Measurements from ENCODE around the gene CSRNP3. TPM values are rescaled to one million over a fixed set of nuclear protein-coding genes. Genes with fewer than 3 reads are reported as not detected.

CSRNP3 gene
- total and polyA plus RNA-seq, 2 donors (not counting 3 experiments of a cell fraction or from before 2014, with no cell fraction given): not detected

DNA sequence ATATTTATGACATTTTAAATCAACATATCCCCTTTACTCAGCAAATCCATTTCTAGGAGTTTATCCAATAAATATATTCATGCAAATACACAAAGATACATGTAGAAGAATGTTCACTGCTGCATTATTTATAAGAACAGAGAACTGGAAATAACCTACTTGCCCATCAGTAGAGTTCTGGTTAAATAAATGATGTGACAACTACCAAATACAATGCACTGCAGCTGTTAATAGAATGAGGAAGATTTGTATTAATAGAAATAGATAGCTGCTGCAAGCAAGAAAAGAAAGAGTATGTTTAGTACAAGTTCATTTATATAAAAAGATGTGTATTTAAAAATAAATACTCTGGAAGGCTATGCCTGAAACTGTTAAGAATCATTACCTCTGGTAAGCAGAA lies 49.3 kb upstream of the CSRNP3 start:
- BruUV-seq (replicated peaks): no TSS peak
- no peaks in the 10 kb centered on the region for H3K4me1 ChIP-seq (ENCODE audit: control insufficient read depth, extremely low read depth, insufficient read depth, low read length)
- no peak for TF ChIP-seq GATA2 (IDR thresholded peaks at IDR 0.05; ENCODE audit: insufficient read depth, insufficient read length, low read depth, low read length)
- TF ChIP-seq, protein P1, sequence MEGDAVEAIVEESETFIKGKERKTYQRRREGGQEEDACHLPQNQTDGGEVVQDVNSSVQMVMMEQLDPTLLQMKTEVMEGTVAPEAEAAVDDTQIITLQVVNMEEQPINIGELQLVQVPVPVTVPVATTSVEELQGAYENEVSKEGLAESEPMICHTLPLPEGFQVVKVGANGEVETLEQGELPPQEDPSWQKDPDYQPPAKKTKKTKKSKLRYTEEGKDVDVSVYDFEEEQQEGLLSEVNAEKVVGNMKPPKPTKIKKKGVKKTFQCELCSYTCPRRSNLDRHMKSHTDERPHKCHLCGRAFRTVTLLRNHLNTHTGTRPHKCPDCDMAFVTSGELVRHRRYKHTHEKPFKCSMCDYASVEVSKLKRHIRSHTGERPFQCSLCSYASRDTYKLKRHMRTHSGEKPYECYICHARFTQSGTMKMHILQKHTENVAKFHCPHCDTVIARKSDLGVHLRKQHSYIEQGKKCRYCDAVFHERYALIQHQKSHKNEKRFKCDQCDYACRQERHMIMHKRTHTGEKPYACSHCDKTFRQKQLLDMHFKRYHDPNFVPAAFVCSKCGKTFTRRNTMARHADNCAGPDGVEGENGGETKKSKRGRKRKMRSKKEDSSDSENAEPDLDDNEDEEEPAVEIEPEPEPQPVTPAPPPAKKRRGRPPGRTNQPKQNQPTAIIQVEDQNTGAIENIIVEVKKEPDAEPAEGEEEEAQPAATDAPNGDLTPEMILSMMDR (IDR thresholded peaks at IDR 0.05; ENCODE audit: extremely low read depth in 1 of 2, insufficient read depth in 1 of 2, low read depth in 1 of 2, low read length in 2 of 2): no peak
- no peak for TF ChIP-seq POLR2A (IDR thresholded peaks at IDR 0.05; ENCODE audit: low read depth, low read length)
- TF ChIP-seq POLR2AphosphoS5 (IDR thresholded peaks at IDR 0.05; ENCODE audit: insufficient read depth, low read depth, low read length): no peak
- TF ChIP-seq JUN (IDR thresholded peaks at IDR 0.05; ENCODE audit: borderline replicate concordance, insufficient read depth, insufficient read length, low read depth): no peak
- no peak for TF ChIP-seq MAX (IDR thresholded peaks at IDR 0.05; ENCODE audit: insufficient read depth, insufficient read length)
- TF ChIP-seq EZH2 (IDR thresholded peaks at IDR 0.05; ENCODE audit: borderline replicate concordance, low read depth, low read length, severe bottlenecking): no peak
- TF ChIP-seq MYC (IDR thresholded peaks at IDR 0.05; ENCODE audit: low read depth, low read length): no peak
- TF ChIP-seq FOS (IDR thresholded peaks at IDR 0.05; ENCODE audit: borderline replicate concordance, insufficient read depth, low read length): no peak
- H4K20me1 ChIP-seq (replicated peaks; ENCODE audit: control insufficient read depth, extremely low read depth, insufficient read depth, low read length): no peaks in the 10 kb centered on the region
- no peak overlapping the region for H3K27ac ChIP-seq (ENCODE audit: insufficient read depth, low read depth, low read length)
- no peaks in the 10 kb centered on the region for H3K9me3 ChIP-seq (replicated peaks; ENCODE audit: control insufficient read depth, insufficient read depth, low read length)
- DNase-seq (ENCODE audit: low read depth, low spot score) (no peak), FAIRE-seq (no peak)
- H3K4me2 ChIP-seq (ENCODE audit: insufficient read depth, low read length): no peak overlapping the region
- H3K4me3 ChIP-seq (replicated peaks in 1 of 3; ENCODE audit: insufficient read depth in 1 of 3, low read depth in 1 of 3, low read length in 3 of 3): no peak overlapping the region
- H3K27me3 ChIP-seq (ENCODE audit: control insufficient read depth in 2 of 2, insufficient read depth in 2 of 2, low read length in 2 of 2): no peaks in the 10 kb centered on the region
- H3K36me3 ChIP-seq (ENCODE audit: control insufficient read depth in 2 of 2, extremely low read depth in 1 of 2, insufficient read depth in 2 of 2, low read length in 2 of 2): no peaks in the 10 kb centered on the region
- H3K79me2 ChIP-seq (ENCODE audit: control insufficient read depth, insufficient read depth, low read length): no peaks in the 10 kb centered on the region
- ChIA-PET POLR2A (no interaction called here), CTCF (interaction anchor here (0.7 kb wide), 1 partner anchor 454 kb away, joined by 3 read pairs; no protein-coding TSS in a partner anchor)
- no peak overlapping the region for H3K9ac ChIP-seq (replicated peaks; ENCODE audit: extremely low read depth, insufficient read depth, low read length)
- no peak overlapping the region for H2AFZ ChIP-seq (ENCODE audit: low read depth, low read length)
- intact Hi-C loops (cut with micrococcal nuclease): no loop called here
- dilution Hi-C loops (cut with MboI; ENCODE audit: extremely low pct_ligation_motif_present, low sequenced_read_pairs): no loop called here
- H3K9me1 ChIP-seq (replicated peaks; ENCODE audit: control insufficient read depth, extremely low read depth, insufficient read depth, low read length): no peaks in the 10 kb centered on the region
